ENCODE results near the gene SMARCA4. TPM values are rescaled to one million over a fixed set of nuclear protein-coding genes. Genes with fewer than 3 reads are reported as not detected.
A peak's percentile ranks its signal among the peaks of the same experiment; 100 is the strongest.
"Not testable (repeated sequence)": the region's sequence is repeated elsewhere in the genome, so short reads cannot be mapped to it uniquely, and the experiment has no call there.

The SMARCA4 gene
- total RNA-seq, 1 experiment from 2014 or later: 112 TPM

DNA sequence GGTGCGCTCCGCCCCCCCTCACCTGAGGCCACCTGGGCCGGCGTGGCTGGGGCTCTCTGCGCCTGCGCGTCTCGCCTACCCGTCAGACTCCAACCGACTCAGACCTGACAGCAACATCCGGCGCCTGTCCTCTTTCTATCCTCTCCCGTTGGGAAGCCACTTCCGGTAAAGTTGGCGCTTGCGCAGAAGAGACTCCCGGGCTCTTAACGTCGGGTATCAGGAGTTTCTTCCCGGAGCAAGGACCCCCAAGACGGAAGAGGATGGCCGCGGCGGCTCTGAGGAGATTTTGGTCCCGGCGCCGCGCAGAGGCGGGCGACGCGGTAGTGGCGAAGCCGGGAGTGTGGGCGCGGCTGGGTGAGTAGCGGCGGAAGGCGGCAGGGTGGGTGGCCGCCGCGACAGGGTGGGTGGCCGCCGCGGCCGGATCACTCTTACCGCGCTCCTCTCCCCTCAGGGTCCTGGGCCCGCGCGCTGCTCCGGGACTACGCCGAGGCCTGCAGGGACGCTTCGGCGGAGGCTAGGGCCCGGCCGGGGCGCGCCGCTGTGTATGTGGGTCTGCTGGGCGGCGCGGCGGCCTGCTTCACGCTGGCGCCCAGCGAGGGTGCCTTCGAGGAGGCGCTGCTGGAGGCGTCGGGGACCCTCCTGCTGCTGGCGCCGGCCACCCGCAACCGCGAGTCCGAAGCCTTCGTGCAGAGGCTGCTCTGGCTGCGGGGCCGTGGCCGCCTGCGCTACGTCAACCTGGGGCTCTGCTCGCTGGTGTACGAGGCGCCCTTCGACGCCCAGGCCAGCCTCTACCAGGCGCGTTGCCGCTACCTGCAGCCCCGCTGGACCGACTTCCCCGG lies 32.0 kb upstream of the SMARCA4 start, which contains the start of the genes TIMM29 and YIPF2:
Gene TIMM29, plus strand, starts transcription at position 249 of the 839 bp plus-strand sequence. Its CDS starts 12 bp downstream, at position 261.
Gene YIPF2, minus strand, starts transcription at position 77 of the 839 bp plus-strand sequence. CDS start 229 bp downstream, outside the sequence.
- DNase-seq (ENCODE audit: low read depth): peak; percentile 98

DNA sequence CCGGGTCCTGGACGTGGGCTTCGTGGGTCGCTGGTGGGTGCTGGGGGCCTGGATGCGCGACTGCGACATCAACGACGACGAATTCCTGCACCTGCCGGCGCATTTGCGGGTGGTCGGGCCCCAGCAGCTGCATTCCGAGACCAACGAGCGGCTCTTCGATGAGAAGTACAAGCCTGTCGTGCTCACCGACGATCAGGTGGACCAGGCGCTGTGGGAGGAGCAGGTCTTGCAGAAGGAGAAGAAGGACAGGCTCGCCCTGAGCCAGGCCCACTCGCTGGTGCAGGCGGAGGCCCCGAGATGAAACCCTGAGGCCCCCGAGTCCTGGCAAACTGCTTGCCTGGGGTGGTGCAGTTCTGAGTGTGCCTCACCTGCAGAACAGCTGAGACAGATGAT lies 31.4 kb upstream of the SMARCA4 start:
- no peak for DNase-seq (ENCODE audit: low read depth)

DNA sequence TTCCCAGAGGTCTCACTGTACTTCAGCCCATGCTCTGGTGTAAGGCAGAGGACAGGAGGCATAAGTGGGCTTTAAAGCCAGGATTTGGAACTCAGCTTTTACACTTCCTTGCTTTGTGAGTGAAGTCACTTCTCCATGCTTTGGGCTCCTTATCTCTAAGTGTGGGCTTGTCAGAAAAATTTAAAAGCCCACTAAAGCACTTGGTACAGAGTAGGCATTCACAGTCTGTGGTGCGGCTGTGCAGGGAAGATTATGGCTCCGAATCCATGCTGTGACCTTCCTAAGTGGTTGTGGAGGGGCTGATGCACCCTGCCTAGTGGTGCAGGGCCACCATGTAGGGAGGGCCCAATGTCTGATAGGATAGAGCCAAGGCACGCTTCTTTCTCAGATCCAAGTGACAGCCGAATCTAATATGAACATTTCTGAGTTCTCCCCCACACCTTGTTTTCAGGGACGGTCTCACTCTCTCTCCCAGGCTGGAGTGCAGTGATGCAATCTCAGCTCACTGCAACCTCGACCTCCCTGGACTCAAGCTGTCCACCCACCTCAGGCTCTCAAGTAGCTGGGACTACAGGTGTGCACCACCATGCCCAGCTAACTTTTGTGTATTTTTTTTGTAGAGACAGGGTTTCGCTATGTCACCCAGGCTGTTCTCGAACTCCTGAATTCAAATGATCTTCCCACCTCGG lies 25.3 kb upstream of the SMARCA4 start:
- no peak for DNase-seq (ENCODE audit: low read depth)

DNA sequence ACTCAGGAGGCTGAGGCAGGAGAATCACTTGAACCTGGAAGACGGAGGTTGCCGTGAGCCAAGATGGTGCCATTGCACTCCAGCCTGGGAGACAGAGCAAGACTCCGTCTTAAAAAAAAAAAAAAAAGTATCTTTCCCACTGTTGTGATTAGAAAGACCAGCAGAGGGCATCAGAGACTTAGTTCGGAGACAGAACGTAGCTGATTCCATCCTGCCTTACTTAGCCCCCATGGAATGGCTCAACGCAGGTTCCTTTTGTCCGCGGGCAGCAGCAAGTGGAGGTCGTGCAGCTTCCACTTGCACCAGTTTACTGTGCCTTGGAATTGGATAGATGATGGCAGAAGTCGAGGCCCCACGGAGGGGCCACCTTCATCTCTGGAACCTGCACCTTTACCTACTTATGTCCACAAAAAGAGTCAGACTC lies 24.2 kb upstream of the SMARCA4 start:
- peak; percentile 74 for DNase-seq (ENCODE audit: low read depth)

DNA sequence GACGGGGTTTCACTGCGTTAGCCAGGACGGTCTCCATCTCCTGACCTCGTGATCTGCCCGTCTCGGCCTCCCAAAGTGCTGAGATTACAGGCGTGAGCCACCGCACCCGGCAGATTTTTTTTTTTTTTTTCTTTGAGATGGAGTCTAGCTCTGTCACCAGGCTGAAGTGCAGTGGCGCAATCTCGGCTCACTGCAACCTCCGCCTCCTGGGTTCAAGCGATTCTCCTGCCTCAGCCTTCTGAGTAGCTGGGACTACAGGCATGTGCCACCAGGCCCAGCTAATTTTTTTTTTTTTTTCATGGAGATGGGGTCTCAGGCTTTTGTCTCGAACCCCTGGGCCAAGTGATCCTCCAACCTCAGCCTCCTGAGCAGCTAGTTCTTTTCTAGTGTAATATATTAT lies 19.2 kb upstream of the SMARCA4 start:
- DNase-seq (ENCODE audit: low read depth): not testable (repeated sequence)

DNA sequence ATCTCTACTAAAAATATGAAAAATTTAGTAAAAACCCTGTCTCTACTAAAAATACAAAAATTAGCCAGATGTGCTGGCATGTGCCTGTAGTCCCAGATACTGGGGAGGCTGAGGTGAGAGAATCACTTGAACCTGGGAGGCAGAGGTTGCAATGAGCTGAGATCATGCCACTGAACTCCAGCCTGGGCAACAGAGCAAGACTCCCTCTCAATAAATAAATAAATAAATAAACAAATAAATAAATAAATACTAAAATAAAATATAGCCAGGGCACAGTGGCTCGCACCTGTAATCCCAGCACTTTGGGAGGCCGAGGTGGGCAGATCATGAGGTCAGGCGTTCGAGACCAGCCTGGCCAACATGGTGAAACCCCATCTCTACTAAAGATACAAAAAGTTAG lies 17.4 kb upstream of the SMARCA4 start:
- not testable (repeated sequence) for DNase-seq (ENCODE audit: low read depth)

DNA sequence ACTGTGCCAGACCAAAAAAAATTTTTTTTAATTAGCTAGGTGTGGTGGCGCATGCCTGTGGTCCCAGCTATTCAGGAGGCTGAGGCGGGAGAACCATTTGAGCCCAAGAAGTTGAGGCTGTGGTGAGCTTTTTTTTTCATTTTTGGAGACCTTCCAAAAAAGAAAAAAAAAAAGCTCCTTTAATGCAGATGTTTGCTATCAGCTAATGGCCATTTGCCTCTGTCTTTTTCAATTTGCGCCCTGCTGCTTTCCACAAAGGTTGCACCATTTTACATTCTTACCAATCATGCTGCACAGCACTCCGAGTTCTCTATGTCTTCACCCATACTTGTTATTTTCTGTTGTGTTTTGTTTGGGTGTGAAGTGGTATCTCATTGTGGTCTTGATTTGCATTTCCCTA lies 15.6 kb upstream of the SMARCA4 start:
- no peak for DNase-seq (ENCODE audit: low read depth)

DNA sequence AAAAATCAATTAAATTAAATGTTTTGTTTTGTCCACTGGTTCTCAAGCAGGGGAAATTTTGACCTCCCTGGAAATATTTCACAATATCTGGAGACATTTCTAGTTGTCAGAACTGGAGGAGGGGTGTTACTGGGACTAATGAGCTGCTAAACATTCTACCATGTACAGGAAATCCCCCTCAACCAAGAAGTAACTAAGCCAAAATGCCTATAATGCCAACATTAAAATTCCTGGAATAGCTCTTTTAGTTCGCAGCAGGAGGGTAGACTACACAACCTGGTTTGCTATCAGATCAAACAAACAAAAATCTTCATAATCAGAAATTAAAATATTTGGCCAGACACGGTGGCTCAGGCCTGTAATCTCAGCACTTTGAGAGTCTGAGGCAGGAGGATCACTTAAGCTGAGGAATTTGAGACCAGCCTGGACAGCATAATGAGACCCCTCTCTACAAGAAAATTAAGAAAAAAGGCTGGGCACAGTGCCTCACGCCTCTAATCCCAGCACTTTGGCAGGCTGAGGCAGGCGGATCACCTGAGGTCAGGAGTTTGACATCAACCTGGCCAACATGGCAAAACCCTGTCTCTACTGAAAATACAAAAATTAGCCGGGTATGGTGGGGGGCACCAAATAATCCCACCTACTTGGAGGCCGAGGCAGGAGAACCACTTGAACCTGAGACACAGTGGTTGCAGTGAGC lies 13.7 kb upstream of the SMARCA4 start:
- peak; percentile 68 for DNase-seq (ENCODE audit: low read depth)

DNA sequence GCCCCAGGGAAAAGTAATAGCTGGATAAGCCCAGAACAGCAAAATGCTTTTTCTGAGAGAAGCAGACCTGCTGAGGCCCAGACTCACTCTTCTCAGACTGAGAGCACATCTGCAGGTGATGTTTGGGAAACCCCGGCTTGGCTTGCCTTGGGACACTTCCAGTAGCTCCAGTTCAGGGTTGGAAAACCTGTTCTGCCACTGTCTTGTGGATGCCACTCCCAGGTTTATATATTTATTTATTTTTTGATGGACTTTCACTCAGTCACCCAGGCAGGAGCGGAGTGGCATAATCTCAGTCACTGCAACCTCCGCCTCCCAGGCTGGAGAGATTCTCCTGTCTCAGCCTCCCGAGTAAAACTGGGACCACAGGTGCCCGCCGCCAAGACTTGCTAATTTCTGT lies 8.0 kb upstream of the SMARCA4 start:
- DNase-seq (ENCODE audit: low read depth): no peak

DNA sequence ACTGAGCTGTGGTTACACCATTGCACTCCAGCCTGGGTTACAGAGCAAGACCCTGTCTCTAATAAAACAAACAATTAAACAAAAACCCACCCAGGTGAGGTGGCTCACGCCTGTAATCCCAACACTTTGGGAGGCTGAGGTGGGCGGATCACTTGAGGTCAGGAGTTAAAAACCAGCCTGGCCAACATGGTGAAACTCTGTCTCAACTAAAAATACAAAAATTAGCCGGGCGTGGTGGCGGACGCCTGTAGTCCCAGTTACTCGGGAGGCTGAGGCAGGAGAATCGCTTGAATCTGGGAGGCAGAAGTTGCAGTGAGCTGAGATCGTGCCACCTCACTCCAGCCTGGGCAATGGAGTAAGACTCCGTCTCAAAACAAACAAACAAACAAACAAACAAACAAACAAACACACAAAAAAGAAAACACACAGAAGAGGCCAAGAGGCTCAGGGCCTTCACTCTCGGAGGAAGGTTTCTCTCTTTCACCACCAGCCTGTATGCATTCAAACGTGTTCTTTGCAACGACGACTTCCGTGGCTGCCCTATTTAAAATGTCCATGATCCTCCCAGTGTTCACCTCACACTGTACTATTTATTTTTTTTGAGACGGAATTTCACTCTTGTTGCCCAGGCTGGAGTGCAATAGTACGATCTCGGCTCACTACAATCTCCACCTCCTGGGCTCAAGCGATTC lies 1.4 kb upstream of the SMARCA4 start:
- DNase-seq (ENCODE audit: low read depth): not testable (repeated sequence)

DNA sequence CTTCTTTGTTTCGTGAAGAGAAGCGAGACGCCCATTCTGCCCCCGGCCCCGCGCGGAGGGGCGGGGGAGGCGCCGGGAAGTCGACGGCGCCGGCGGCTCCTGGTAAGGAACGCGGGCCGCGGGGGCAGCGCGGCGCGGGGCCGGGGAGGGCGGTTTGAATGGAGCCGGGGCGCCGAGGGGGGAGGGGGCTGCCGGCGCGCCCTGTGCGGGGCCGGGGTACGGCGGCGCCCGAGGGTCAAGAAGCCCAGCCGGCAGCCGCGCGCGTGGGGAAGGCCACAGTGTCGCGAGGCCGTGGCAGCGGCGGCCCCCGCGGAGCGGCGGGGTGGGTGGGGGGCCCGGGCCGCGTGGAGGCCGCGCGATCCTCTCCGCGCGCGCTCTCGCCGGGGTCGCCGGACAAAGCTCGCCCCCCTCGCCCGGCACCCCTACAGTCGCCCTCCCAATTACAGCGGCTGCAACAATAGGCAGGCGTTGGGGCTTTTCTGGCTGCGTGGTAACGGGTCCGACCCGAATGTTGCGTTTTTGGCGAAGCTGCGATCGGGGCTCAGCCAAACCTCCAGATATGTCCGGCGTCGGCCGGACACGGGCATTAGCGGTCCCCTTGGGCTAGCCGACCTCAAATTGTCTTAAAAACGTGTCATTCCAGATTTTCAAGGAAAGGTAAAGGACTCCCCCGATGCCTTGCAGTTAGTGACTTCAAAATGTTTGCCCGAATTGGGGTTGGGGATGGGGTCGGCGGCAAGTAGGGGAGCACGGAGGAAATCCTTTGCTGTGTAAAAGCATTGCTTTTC lies 437 bp downstream of the SMARCA4 start:
- peak; percentile 50 for DNase-seq (ENCODE audit: low read depth)

DNA sequence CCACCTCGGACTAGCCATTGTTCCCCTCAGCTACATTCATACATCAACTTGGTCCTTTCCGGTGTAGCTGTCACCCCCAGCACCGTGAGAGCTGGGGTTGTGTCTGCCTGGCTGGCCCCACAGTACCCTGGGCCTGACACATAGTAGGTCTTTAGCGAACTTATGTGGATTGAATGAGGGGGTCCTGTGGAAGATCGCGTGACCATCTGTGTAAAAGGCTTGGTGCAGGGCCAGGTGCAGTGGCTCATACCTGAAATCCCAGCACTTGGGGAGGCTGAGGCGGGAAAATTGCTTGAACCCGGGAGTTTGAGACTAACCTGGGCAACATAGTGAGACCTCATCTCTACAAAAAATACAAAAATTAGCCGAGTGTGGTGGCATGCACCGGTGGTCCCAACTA lies 2.0 kb downstream of the SMARCA4 start:
- no peak for DNase-seq (ENCODE audit: low read depth)

DNA sequence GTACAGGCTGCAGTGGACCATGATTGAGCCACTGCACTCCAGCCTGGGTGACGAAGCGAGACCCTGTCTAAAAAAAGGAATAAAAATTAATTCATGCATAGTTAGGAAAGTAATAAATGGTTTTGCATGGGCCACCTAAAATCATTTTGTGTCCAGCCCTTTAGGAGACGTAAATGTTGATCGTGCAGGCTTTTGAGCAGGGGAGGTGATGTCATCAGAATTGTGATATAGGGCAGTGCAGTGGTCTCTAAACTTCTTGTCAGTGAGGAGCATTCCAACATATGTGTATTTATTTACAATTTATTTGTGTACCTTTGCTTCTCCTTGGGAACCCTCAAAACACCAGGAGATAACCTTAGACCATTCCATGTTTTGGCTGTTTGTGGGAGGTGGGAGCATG lies 3.0 kb downstream of the SMARCA4 start:
- no peak for DNase-seq (ENCODE audit: low read depth)

DNA sequence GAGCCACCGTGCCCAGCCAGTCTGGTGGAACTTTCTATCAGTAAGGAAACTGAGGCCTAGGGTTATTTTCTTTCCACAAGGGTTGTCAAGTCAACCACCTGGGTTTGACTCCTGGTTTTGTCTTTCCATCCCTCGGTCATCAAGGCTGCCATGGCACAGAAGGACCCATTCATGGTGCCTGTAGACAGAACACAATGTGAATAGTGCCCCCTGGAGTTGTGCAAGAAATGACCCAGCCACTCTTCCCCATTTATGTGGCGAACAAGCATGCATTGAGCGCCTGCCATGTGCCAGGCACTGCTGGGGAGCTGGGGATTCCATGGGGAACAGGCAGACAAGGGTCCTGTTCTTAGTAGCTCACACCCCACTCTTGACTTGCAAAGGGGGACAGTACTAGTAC lies 4.1 kb downstream of the SMARCA4 start:
- no peak for DNase-seq (ENCODE audit: low read depth)

DNA sequence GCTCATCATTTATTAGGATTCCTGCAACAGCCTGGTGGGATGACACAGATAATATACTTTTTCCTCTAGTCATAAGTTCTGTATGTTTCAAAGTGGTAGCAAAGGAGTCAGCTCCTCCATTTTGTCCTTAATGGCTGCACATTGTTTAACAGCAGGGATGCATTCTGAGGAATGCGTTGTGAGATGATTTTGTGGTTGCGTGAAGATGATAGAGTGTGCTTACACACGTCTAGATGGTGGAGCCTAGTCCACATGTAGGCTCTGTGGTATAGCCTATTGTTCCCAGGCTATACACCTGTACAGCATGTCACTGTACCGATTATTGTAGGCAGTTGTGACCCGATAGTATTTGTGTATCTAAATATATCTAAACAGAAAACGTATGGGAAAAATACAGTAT lies 4.6 kb downstream of the SMARCA4 start:
- DNase-seq (ENCODE audit: low read depth): no peak

DNA sequence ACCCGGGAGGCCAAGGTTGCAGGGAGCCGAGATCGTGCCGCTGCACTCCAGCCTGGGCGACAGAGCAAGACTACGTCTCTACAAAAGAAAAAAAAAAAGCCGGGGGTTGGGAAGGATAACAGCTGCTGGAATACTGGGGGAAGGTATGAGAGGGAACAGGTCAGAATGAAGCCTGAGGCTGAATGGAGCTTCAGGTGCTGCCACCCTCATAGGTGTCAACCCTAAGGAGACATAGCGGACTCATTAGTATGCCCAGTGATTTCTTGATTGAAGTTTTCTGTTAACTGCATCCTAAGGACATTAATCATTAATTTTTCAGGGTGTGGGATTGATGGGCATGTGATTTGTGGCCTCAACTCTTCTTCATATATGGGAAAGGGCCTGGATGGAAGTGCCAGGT lies 6.0 kb downstream of the SMARCA4 start:
- no peak for DNase-seq (ENCODE audit: low read depth)

DNA sequence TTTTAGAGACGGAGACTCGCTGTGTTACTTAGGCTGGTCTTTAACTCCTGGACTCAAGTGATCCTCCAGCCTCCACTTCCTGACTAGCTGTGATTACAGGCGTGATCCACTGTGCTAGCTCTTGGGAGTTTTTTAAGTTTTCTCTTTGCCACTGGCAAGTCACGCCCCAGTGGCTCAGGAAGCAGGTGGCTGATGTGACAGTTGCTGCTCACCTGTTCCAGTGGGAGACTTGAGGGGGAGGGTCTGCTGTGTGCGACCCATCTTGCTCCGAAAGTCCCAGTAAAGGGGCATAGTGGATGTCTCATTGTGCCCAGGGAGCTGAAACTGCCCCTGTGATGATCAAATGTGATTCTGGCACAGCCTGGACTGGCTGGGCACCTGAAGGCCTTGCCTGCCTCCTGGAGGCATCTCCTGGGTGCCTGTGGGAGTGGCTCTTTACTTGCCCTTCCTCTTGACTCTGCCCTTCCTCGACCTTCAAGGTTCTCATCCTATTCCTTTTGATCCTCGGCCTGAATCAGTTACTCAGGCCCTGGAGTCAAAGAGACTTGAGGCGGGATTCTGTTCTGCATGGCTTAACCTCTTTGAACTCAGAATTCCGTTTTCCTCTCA lies 7.8 kb downstream of the SMARCA4 start:
- DNase-seq (ENCODE audit: low read depth): no peak

DNA sequence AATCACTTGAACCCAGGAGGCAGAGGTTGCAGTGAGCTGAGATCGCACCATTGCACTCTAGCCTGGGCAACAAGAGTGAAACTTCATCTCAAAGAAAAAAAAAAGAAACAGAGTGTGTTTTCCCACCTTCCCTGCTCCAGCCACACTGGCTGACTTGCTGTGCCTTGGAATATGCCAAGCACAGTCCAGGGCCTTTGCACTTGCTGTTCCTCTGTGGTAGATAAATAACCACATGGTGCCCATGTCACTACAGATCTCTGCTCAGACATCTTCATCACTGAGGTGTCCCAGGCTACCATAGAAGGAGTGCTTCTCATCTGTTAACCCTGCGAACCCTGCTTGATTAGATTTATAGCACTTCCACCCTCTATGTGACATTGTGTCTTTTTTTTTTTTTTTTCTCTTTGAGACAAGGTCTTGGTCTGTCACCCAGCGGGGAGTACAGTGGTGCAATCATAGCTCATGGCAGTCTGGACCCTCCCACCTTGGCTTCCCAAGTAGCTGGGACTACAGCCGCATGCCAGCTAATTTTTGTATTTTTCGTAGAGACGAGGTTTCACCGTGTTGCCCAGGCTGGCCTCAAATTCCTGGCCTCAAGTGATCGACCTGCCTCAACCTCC lies 10.4 kb downstream of the SMARCA4 start:
- DNase-seq (ENCODE audit: low read depth): no peak

DNA sequence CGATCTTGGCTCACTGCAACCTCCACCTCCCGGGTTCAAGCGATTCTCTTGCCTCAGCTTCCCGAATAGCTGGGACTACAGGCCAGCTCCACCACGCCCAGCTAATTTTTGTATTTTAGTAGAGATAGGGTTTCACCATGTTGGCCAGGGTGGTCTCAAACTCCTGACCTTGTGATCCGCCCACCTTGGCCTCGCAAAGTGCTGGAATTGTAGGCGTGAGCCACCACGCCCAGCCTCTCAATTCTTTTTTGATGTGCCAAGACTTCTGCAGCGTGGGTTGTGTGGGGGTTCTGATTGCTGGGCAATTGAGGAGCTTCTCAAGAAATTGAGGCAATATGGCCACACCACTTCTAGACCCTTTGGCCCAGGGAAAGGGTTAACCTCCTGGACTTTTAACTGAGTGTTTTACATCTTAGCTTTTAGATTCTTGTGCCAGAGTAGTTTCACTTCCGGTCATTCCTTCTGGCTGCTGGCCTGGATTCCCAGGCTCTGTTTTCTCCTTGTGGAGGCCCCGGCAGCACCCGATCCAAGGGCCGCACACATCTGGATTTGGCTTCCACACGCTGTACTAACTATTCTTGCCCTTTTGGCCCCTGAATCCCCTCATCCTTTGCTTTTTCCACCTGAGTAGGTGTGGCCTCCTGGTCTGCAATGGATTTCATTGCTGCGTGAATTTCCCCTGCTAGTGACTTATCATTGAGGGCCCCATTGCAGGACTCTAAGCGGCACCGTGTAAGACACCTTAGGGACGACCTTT lies 14.7 kb downstream of the SMARCA4 start:
- no peak for DNase-seq (ENCODE audit: low read depth)

Measured in Daoy (cell line).